SK-N-SH (cell line): ENCODE data around the gene PDE6A. TPM values are rescaled to one million over a fixed set of nuclear protein-coding genes. Genes with fewer than 3 reads are reported as not detected.

Experiments used
- CTCF ChIA-PET: fragments of 300-600, 350-600 bp; formaldehyde crosslinking; extraction: SDS; loops from one replicate; lab custom pipeline; 2021; lab: Yijun Ruan, JAX
- POLR2A ChIA-PET: fragments of 350-600 bp; sonication (Branson Sonifier 250); formaldehyde crosslinking; extraction: SDS; loops from one replicate; lab custom pipeline; 2020; ENCODE audit warnings: antibody characterized with exemption, inconsistent platforms; lab: Yijun Ruan, JAX
- DNase-seq: peaks from one replicate; pipeline ENCODE4 v3.0.0; 2012
- H2AFZ ChIP-seq: fragments of 200-600 bp; sonication (generic); 2 replicates; pipeline ENCODE4 v1.8.1; 2016; ENCODE audit warnings: antibody characterized with exemption, mild to moderate bottlenecking, low read depth
- H3F3A ChIP-seq: fragments of 200-600 bp; sonication (generic); replicated peaks from 2 replicates; pipeline ENCODE3; 2016; ENCODE audit warnings: antibody characterized with exemption, mild to moderate bottlenecking; ENCODE audit not compliant: insufficient read depth
- H3K27ac ChIP-seq, 2 experiments: fragments of 200-500 bp in 1 of 2; fragments of 200-600 bp in 1 of 2; sonication (Bioruptor generic) in 1 of 2; sonication (generic), shearing (Covaris generic) in 1 of 2; 2 replicates each; pipeline versions ENCODE4 v1.5.1 to v1.6.1; 2014 to 2016; ENCODE audit warnings: low read depth in 2 of 2, inconsistent platforms in 1 of 2, low read length in 1 of 2, mild to moderate bottlenecking in 1 of 2, mixed read lengths in 1 of 2
- H3K27me3 ChIP-seq: fragments of 200-600 bp; sonication (generic), shearing (Covaris generic); 2 replicates; pipeline ENCODE4 v1.6.1; 2016; ENCODE audit warnings: mixed run types; ENCODE audit not compliant: insufficient read depth
- H3K36me3 ChIP-seq, 2 experiments: fragments of 200-500 bp in 1 of 2; fragments of 200-600 bp in 1 of 2; sonication (Bioruptor generic) in 1 of 2; sonication (generic) in 1 of 2; replicated peaks in 1 of 2; 2 replicates each; pipeline versions ENCODE3 to v1.5.1; 2014 to 2016; ENCODE audit warnings: low read length in 1 of 2, mild to moderate bottlenecking in 1 of 2; ENCODE audit not compliant: insufficient read depth in 2 of 2, control insufficient read depth in 1 of 2
- H3K4me1 ChIP-seq, 2 experiments: fragments of 200-500 bp in 1 of 2; fragments of 200-600 bp in 1 of 2; sonication (Bioruptor generic) in 1 of 2; sonication (generic), shearing (Covaris generic) in 1 of 2; 2 replicates each; pipeline versions ENCODE4 v1.5.1 to v1.6.1; 2014 to 2016; ENCODE audit warnings: low read depth in 1 of 2, low read length in 1 of 2, mixed run types in 1 of 2; ENCODE audit not compliant: insufficient read depth in 2 of 2, control insufficient read depth in 1 of 2
- H3K4me2 ChIP-seq: fragments of 200-600 bp; sonication (generic), shearing (Covaris generic); 2 replicates; pipeline ENCODE4 v1.6.1; 2017; ENCODE audit warnings: mixed run types
- H3K4me3 ChIP-seq, 2 experiments: fragments of 200-500 bp in 1 of 2; fragments of 200-600 bp in 1 of 2; sonication (Bioruptor generic) in 1 of 2; sonication (generic), shearing (Covaris generic) in 1 of 2; 2 replicates each; pipeline versions ENCODE4 v1.5.1 to v1.8.1; 2014 to 2016; ENCODE audit warnings: low read depth in 2 of 2, inconsistent platforms in 1 of 2, low read length in 1 of 2, mild to moderate bottlenecking in 1 of 2, mixed read lengths in 1 of 2, moderate library complexity in 1 of 2
- H3K79me2 ChIP-seq: fragments of 200-600 bp; sonication (generic); 2 replicates; pipeline ENCODE4 v1.8.1; 2017; ENCODE audit warnings: mild to moderate bottlenecking; ENCODE audit not compliant: insufficient read depth
- H3K9ac ChIP-seq: fragments of 200-600 bp; sonication (generic); 2 replicates; pipeline ENCODE4 v1.6.1; 2017; ENCODE audit warnings: mixed run types
- H3K9me2 ChIP-seq: fragments of 200-600 bp; sonication (generic); 2 replicates; pipeline ENCODE4 v1.6.1; 2017; ENCODE audit warnings: mixed run types
- H3K9me3 ChIP-seq: fragments of 200-600 bp; sonication (generic); 2 replicates; pipeline ENCODE4 v1.6.1; 2017; ENCODE audit warnings: mixed run types, mild to moderate bottlenecking, moderate library complexity
- H4K20me1 ChIP-seq: fragments of 200-600 bp; sonication (generic); 2 replicates; pipeline ENCODE4 v1.6.1; 2017; ENCODE audit warnings: mild to moderate bottlenecking, mixed run types; ENCODE audit not compliant: insufficient read depth
- CHD2 ChIP-seq: fragments of 150-350 bp; IDR thresholded peaks from 2 replicates; pipeline ENCODE4 v1.6.1; 2018; ENCODE audit warnings: low read length; ENCODE audit not compliant: partially characterized antibody
- ELF1 ChIP-seq: IDR thresholded peaks from 2 replicates; pipeline ENCODE4 v1.4.0; 2012
- FOSL2 ChIP-seq: IDR thresholded peaks from 2 replicates; pipeline ENCODE4 v1.4.0; 2012; ENCODE audit warnings: low read depth, mild to moderate bottlenecking, moderate library complexity, borderline replicate concordance
- JUND ChIP-seq: IDR thresholded peaks from 2 replicates; pipeline ENCODE4 v1.4.0; 2012
- NFIC ChIP-seq: IDR thresholded peaks from 2 replicates; pipeline ENCODE4 v1.4.0; 2012; ENCODE audit warnings: borderline replicate concordance
- RAD21 ChIP-seq: IDR thresholded peaks from 2 replicates; pipeline ENCODE4 v1.6.1; 2012; ENCODE audit warnings: mild to moderate bottlenecking, low read length
- RCOR1 ChIP-seq: fragments of 150-350 bp; IDR thresholded peaks from 2 replicates; pipeline ENCODE4 v1.6.1; 2017; ENCODE audit warnings: antibody characterized with exemption, low read length
- RXRA ChIP-seq: IDR thresholded peaks from 2 replicates; pipeline ENCODE4 v1.4.0; 2012; ENCODE audit warnings: low read depth, mild to moderate bottlenecking, borderline replicate concordance
- SIN3A ChIP-seq: IDR thresholded peaks from 2 replicates; pipeline ENCODE4 v1.6.1; 2012; ENCODE audit warnings: low read depth, mild to moderate bottlenecking, low read length, moderate library complexity, borderline replicate concordance
- WGBS: methylation state at CpG from one replicate; pipeline ENCODE4 v1.1.6; 2017; ENCODE audit warnings: low lambda C conversion rate; 5-methylcytosine and 5-hydroxymethylcytosine counted together
- polyA plus RNA-seq, 3 experiments: library from polyadenylated mRNA; depleted of rRNA; stranded (reverse); fragments of >200 nt; gene quantifications; 2 replicates each; pipeline ENCODE4 v1.2.3, GENCODE V29; 2012
- TF ChIP-seq, protein P1 (sequence below): IDR thresholded peaks from 2 replicates; pipeline ENCODE4 v1.4.0; 2012; ENCODE audit warnings: low read depth, borderline replicate concordance
- TF ChIP-seq, protein P2 (sequence below): IDR thresholded peaks from 2 replicates; pipeline ENCODE4 v1.4.0; 2012; ENCODE audit warnings: low read depth, borderline replicate concordance
- TF ChIP-seq, protein P3 (sequence below): IDR thresholded peaks from 2 replicates; pipeline ENCODE4 v1.6.1; 2012; ENCODE audit warnings: mild to moderate bottlenecking, low read depth, low read length, moderate library complexity

PDE6A gene
- polyA plus RNA-seq, 1 of the 3 experiments (the other 2 are of a cell fraction): 0.05 TPM

DNA sequence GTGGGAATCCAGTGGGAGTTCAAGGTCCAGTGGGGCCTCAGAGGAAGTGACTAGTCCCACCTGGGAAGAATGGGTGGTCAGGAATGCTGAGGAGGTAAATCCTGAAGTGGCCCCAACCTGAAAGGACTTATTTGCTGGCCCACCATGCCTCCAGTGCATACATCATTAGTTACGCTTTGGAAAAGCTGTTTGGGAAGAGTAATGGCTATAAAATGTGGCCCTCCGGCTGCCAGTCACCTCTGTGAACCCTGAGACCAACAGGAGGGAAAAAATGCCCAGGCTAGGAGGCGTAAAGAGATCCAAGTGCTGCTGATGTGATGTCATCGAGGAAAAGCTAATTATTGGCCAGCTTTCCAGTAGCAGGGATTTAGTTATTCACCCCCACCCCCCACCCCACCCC, 13.3 kb upstream of the PDE6A start:
- DNase-seq: no peak
- WGBS: 80% methylated on average over 4 of the region's 4 CpGs
- H4K20me1 ChIP-seq: no peaks in the 10 kb centered on the region
- no peak overlapping the region for H2AFZ ChIP-seq
- H3K79me2 ChIP-seq: no peaks in the 10 kb centered on the region
- no peak overlapping the region for H3K4me3 ChIP-seq
- H3F3A ChIP-seq: peaks cover 20% of the 10 kb centered on the region
- TF ChIP-seq, protein P1, sequence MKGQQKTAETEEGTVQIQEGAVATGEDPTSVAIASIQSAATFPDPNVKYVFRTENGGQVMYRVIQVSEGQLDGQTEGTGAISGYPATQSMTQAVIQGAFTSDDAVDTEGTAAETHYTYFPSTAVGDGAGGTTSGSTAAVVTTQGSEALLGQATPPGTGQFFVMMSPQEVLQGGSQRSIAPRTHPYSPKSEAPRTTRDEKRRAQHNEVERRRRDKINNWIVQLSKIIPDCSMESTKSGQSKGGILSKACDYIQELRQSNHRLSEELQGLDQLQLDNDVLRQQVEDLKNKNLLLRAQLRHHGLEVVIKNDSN: no peak
- TF ChIP-seq RXRA (no peak), SIN3A (no peak), RAD21 (no peak), NFIC (no peak), RCOR1 (no peak), FOSL2 (no peak), ELF1 (no peak), CHD2 (no peak), JUND (no peak)
- TF ChIP-seq, protein P2, sequence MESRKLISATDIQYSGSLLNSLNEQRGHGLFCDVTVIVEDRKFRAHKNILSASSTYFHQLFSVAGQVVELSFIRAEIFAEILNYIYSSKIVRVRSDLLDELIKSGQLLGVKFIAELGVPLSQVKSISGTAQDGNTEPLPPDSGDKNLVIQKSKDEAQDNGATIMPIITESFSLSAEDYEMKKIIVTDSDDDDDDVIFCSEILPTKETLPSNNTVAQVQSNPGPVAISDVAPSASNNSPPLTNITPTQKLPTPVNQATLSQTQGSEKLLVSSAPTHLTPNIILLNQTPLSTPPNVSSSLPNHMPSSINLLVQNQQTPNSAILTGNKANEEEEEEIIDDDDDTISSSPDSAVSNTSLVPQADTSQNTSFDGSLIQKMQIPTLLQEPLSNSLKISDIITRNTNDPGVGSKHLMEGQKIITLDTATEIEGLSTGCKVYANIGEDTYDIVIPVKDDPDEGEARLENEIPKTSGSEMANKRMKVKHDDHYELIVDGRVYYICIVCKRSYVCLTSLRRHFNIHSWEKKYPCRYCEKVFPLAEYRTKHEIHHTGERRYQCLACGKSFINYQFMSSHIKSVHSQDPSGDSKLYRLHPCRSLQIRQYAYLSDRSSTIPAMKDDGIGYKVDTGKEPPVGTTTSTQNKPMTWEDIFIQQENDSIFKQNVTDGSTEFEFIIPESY: no peak
- TF ChIP-seq, protein P3, sequence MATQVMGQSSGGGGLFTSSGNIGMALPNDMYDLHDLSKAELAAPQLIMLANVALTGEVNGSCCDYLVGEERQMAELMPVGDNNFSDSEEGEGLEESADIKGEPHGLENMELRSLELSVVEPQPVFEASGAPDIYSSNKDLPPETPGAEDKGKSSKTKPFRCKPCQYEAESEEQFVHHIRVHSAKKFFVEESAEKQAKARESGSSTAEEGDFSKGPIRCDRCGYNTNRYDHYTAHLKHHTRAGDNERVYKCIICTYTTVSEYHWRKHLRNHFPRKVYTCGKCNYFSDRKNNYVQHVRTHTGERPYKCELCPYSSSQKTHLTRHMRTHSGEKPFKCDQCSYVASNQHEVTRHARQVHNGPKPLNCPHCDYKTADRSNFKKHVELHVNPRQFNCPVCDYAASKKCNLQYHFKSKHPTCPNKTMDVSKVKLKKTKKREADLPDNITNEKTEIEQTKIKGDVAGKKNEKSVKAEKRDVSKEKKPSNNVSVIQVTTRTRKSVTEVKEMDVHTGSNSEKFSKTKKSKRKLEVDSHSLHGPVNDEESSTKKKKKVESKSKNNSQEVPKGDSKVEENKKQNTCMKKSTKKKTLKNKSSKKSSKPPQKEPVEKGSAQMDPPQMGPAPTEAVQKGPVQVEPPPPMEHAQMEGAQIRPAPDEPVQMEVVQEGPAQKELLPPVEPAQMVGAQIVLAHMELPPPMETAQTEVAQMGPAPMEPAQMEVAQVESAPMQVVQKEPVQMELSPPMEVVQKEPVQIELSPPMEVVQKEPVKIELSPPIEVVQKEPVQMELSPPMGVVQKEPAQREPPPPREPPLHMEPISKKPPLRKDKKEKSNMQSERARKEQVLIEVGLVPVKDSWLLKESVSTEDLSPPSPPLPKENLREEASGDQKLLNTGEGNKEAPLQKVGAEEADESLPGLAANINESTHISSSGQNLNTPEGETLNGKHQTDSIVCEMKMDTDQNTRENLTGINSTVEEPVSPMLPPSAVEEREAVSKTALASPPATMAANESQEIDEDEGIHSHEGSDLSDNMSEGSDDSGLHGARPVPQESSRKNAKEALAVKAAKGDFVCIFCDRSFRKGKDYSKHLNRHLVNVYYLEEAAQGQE: no peak
- TF ChIP-seq, all 33 proteins: peak for 0
- Histone ChIP-seq H3K4me1 (peaks cover 10 to 12% of the 10 kb centered on the region in 2 experiments; a peak in 3 of 4 replicates), H3K36me3 (no peaks in the 10 kb centered on the region), H3K4me2 (no peak overlapping the region), H3K27me3 (no peaks in the 10 kb centered on the region), H3K9me2 (no peaks in the 10 kb centered on the region), H3K9ac (no peak overlapping the region), H3K27ac (no peak overlapping the region), H3K9me3 (no peaks in the 10 kb centered on the region)
- ChIA-PET CTCF (interaction anchor here (0.9 to 12.1 kb wide), 11 partner anchors 9 to 321 kb away, joined by 3 to 244 read pairs (median 6); no protein-coding TSS in a partner anchor), POLR2A (no interaction called here)
